GM19240 (cell line): ENCODE results near the gene OLFM4.

ENCODE experiments used
- DNase-seq: peaks from one replicate; pipeline ENCODE4 v3.0.0; 2011; ENCODE audit warnings: low spot score; ENCODE audit not compliant: insufficient read length

OLFM4 gene

GRCh38 chr13:53014495-53015443, 13.8 kb upstream of the OLFM4 start:
- no peak for DNase-seq

- no peak for DNase-seq
Observed at GRCh38 chr13:53015971-53016370, 12.6 kb upstream of the OLFM4 start.

- no peak for DNase-seq
Observed at GRCh38 chr13:53017433-53017970, 11.1 kb upstream of the OLFM4 start.

- DNase-seq: no peak
Observed at GRCh38 chr13:53018690-53019647, 9.6 kb upstream of the OLFM4 start.

GRCh38 chr13:53020764-53021335, 7.8 kb upstream of the OLFM4 start:
- no peak for DNase-seq

- DNase-seq: no peak
Observed at GRCh38 chr13:53023246-53023645, 5.4 kb upstream of the OLFM4 start.

GRCh38 chr13:53028063-53028462, 550 bp upstream of the OLFM4 start:
- DNase-seq: no peak

- no peak for DNase-seq
Observed at GRCh38 chr13:53032849-53033248, 4.2 kb downstream of the OLFM4 start.

- DNase-seq: no peak
Observed at GRCh38 chr13:53038993-53039392, 10.4 kb downstream of the OLFM4 start.

- DNase-seq: no peak
Observed at GRCh38 chr13:53041968-53042516, 13.4 kb downstream of the OLFM4 start.

GRCh38 chr13:53042877-53043276, 14.3 kb downstream of the OLFM4 start:
- DNase-seq: no peak

- no peak for DNase-seq
Observed at GRCh38 chr13:53043398-53043797, 14.8 kb downstream of the OLFM4 start.

- no peak for DNase-seq
Observed at GRCh38 chr13:53045189-53045588, 16.6 kb downstream of the OLFM4 start.

GRCh38 chr13:53048880-53049279, 20.3 kb downstream of the OLFM4 start:
- DNase-seq: no peak

- no peak for DNase-seq
Observed at GRCh38 chr13:53050151-53050550, 21.5 kb downstream of the OLFM4 start.

GRCh38 chr13:53052675-53053074, 24.1 kb downstream of the OLFM4 start:
- no peak for DNase-seq

- DNase-seq: no peak
Observed at GRCh38 chr13:53054569-53054968, 26.0 kb downstream of the OLFM4 start.

- no peak for DNase-seq
Observed at GRCh38 chr13:53058065-53058679, 29.6 kb downstream of the OLFM4 start.

GRCh38 chr13:53060840-53061490, 32.4 kb downstream of the OLFM4 start:
- DNase-seq: no peak

GRCh38 chr13:53064731-53065130, 36.1 kb downstream of the OLFM4 start:
- DNase-seq: no peak
